Activated naive CD4-positive, alpha-beta T cell treated with anti-CD3 and anti-CD28 coated beads for 36 hours (primary cell): ENCODE results near the gene SLC16A5. TPM values are rescaled to one million over a fixed set of nuclear protein-coding genes. Genes with fewer than 3 reads are reported as not detected.
"Not testable (repeated sequence)": the region's sequence is repeated elsewhere in the genome, so short reads cannot be mapped to it uniquely, and the experiment has no call there.

Experiments
- CTCF ChIA-PET: fragments of 350-600 bp; sonication (Branson Sonifier 250); formaldehyde crosslinking; loops from one replicate; lab custom pipeline; 2021; ENCODE audit warnings: antibody characterized with exemption; lab: Charles Lee
- DNase-seq: peaks from one replicate; pipeline ENCODE4 v3.0.0-alpha.2; 2020
- H3K27ac Mint-ChIP-seq: one replicate; pipeline ENCODE4 v1.8.0; 2021; ENCODE audit warnings: mild to moderate bottlenecking, mixed read lengths
- H3K27me3 Mint-ChIP-seq: one replicate; pipeline ENCODE4 v1.8.0; 2021; ENCODE audit warnings: low read depth, mixed read lengths
- H3K36me3 Mint-ChIP-seq: one replicate; pipeline ENCODE4 v1.8.0; 2021; ENCODE audit warnings: low read depth, mixed read lengths
- H3K4me1 Mint-ChIP-seq: one replicate; pipeline ENCODE4 v1.8.0; 2021; ENCODE audit warnings: low read depth, mixed read lengths
- H3K4me3 Mint-ChIP-seq: one replicate; pipeline ENCODE4 v1.8.0; 2021; ENCODE audit warnings: mild to moderate bottlenecking, moderate library complexity, mixed read lengths
- H3K9me3 Mint-ChIP-seq: one replicate; pipeline ENCODE4 v1.8.0; 2021; ENCODE audit warnings: mixed read lengths
- intact Hi-C: fragments of 100-400 bp; cut with micrococcal nuclease; formaldehyde crosslinking; loops from one replicate; pipeline ENCODE4 v1.15.1; 2023
- total RNA-seq, 2 experiments: library from RNA; stranded (reverse); gene quantifications; one replicate each; pipeline ENCODE4 v1.2.3, GENCODE V29; 2021

Gene SLC16A5
- total RNA-seq, 2 experiments from 2014 or later = 2.5 to 3.1 TPM

DNA sequence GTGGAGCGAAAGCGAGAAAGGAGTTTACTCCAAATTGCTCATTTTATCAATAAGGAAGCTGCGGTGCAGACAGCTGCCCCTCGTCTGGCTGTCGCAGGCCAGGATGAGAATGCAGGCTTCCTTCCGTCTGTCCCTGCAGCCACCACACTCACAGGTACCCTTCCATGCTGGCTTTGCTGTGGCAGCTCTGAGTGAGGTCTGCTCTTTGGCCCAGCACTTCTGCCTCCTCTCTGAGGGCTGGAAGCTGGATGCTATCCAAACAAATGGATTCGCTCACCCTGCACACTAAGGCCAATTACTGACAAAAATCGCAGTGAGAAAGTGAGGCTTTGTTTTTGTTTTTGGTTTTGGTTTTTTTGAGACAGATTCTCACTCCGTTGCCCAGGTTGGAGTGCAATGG, 29.0 kb downstream of the SLC16A5 start:
- no peak overlapping the region for H3K4me3 Mint-ChIP-seq
- no peaks in the 10 kb centered on the region for H3K27me3 Mint-ChIP-seq
- H3K4me1 Mint-ChIP-seq = peaks cover 22% of the 10 kb centered on the region
- peaks cover 5% of the 10 kb centered on the region for H3K36me3 Mint-ChIP-seq
- intact Hi-C loops = loop anchor here (10.0 kb wide), 1 partner anchor 288 kb away; the partner anchor contains the start of gene GRB2
- H3K9me3 Mint-ChIP-seq = no peaks in the 10 kb centered on the region
- H3K27ac Mint-ChIP-seq = no peak overlapping the region
- CTCF ChIA-PET = interaction anchor here (0.5 to 11.9 kb wide), 6 partner anchors 11 to 86 kb away, joined by 3 to 195 read pairs (median 4); partner anchors contain the start of genes NT5C and NUP85
- DNase-seq = no peak

DNA sequence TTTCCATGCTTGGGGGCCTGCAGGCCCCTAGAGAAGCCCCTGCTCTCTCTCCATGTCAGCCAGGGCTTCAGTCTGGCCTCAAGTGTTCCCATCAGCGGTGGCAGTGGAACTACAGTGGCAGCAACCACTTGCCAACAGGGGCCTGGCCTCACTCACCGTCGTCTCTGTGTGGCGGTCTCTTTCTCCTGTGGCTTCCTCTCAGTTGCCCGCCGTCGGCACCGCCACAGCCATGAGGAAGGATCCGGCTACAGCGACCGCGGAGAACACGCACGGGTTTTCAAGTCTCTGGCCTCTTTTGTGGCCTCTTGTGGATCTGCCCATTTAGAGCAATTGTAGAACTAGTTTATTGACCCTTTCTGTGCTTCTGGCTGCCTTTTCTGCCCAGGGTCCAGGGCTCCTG, 30.6 kb downstream of the SLC16A5 start:
- Mint-ChIP-seq H3K36me3 (peaks cover 5% of the 10 kb centered on the region), H3K9me3 (no peaks in the 10 kb centered on the region), H3K27ac (no peak overlapping the region), H3K4me3 (no peak overlapping the region), H3K4me1 (peaks cover 17% of the 10 kb centered on the region), H3K27me3 (no peaks in the 10 kb centered on the region)
- no peak for DNase-seq
- CTCF ChIA-PET = interaction anchor here (0.6 to 11.9 kb wide), 3 partner anchors 10 to 106 kb away, joined by 3 to 195 read pairs (median 179); partner anchors contain the start of genes NT5C and NUP85
- intact Hi-C loops = loop anchor here (10.0 kb wide), 1 partner anchor 286 kb away; the partner anchor contains the start of gene GRB2

DNA sequence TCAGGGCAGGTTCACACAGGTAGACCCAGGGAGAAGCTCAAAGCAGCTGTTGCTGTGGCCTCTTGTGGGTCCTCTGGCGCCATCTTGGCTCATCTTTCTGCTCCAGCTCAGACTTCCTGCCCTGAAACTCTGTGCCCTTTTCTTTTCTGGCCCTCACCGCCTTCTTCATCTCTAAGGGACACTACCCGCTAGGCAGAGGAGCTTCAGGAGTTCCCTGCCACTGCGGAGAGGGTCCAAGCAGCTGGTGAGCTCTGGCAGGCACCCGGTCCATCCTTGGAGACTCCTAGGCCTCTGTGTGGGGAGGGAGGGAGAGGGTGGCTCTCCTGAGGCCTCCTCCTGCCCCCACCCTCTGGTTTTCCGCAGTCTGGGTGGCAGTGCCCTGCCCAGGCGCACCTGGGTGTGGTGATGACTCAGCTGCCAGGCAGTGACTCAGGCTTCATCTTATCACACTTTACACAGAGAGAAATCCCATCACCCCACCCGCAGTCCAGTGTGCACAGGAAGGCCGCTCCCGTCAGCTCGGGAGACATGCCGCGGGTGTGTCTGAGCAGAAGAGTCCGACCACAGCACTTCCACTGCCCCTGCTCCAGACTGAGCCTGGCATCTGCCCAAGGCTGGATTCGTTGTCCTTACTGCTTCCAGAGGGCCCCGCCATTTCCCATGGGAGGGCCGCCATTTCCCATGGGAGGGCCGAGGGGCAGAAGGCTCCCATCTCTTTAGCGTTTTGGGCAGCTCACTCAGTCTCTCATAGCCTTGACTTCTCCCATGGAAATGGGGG, 36.5 kb downstream of the SLC16A5 start:
- Mint-ChIP-seq H3K27me3 (no peaks in the 10 kb centered on the region), H3K36me3 (peaks cover 2% of the 10 kb centered on the region), H3K4me3 (peak overlapping the region; percentile 32), H3K27ac (peak overlapping the region; percentile 84), H3K4me1 (peaks cover 24% of the 10 kb centered on the region), H3K9me3 (no peaks in the 10 kb centered on the region)
- DNase-seq = peak; percentile 85
- CTCF ChIA-PET = interaction anchor here (0.7 to 14.5 kb wide), 5 partner anchors 8 to 134 kb away, joined by 3 to 195 read pairs (median 4); no protein-coding TSS in a partner anchor
- intact Hi-C loops = loop anchor here (1.0 kb wide), 1 partner anchor 10 kb away; no protein-coding TSS in a partner anchor

DNA sequence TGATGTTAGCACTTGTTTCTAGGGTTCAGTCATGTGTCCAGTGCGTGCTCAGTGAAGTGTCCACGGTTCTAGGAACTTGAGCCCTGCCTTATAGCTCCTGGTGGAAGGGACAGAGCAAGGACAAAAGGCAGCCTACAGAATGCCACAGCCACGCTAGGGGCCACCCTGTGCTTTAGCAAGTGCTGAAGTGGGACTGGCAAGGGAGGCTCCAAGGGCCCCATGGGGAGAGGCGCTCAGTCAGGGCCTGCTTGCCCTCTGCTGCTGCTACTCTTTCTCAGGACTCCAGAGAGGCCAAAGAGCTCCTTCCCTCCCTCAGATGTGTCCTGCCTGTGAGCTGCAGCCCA, 37.0 kb downstream of the SLC16A5 start:
- intact Hi-C loops = loop anchor here (1.0 kb wide), 1 partner anchor 10 kb away; no protein-coding TSS in a partner anchor
- peaks cover 5% of the 10 kb centered on the region for H3K36me3 Mint-ChIP-seq
- peaks cover 27% of the 10 kb centered on the region for H3K4me1 Mint-ChIP-seq
- no peak overlapping the region for H3K4me3 Mint-ChIP-seq
- no peaks in the 10 kb centered on the region for H3K27me3 Mint-ChIP-seq
- peak overlapping the region; percentile 46 for H3K27ac Mint-ChIP-seq
- CTCF ChIA-PET = interaction anchor here (1.8 to 14.5 kb wide), 2 partner anchors 8 to 9 kb away, joined by 4 to 195 read pairs; no protein-coding TSS in a partner anchor
- H3K9me3 Mint-ChIP-seq = no peaks in the 10 kb centered on the region
- DNase-seq = no peak

DNA sequence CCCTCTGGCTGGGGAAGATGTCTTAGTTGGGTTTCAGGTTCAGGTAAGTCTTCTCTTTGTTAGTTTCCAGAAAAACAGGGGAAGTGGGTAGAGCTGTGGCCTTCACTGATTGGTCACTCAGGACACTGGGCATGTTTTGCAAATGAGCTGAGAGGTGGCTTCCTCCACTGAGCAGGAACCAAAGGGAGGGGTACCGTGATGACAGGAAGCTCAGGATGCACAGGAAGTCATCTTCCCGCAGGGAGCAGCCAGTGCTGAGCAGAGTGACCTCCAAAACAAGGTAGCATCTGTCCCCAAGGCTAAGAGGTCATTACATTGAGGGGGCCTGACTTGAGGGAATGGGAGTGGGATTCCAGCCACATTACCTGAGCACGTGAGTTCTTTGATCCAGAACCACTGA, 38.2 kb downstream of the SLC16A5 start:
- no peaks in the 10 kb centered on the region for H3K9me3 Mint-ChIP-seq
- peaks cover 6% of the 10 kb centered on the region for H3K36me3 Mint-ChIP-seq
- peak overlapping the region; percentile 58 for H3K27ac Mint-ChIP-seq
- peaks cover 32% of the 10 kb centered on the region for H3K4me1 Mint-ChIP-seq
- CTCF ChIA-PET = interaction anchor here (14.5 kb wide), 1 partner anchor 10 kb away, joined by 195 read pairs; no protein-coding TSS in a partner anchor
- no peaks in the 10 kb centered on the region for H3K27me3 Mint-ChIP-seq
- intact Hi-C loops = no loop called here
- DNase-seq = no peak
- H3K4me3 Mint-ChIP-seq = no peak overlapping the region

DNA sequence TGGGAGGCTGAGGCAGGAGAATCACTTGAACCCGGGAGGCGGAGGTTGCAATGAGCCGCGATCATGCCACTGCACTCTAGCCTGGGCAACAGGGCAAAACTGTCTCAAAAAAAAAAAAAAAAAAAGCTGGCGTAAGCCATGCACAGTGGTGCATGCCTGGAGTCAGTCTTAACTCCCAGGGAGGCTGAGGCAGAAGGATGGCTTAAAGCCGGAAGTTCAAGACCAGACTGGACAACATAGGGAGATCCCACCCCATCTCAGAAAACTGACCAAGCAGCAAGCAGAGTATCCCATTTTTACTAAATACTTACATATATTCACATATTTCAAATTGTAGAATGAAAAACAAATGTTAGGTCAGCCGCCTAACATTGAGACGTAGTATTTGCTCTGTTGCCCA, 39.2 kb downstream of the SLC16A5 start:
- no peak for DNase-seq
- Mint-ChIP-seq H3K27ac (no peak overlapping the region), H3K4me3 (no peak overlapping the region), H3K27me3 (no peaks in the 10 kb centered on the region), H3K9me3 (no peaks in the 10 kb centered on the region), H3K36me3 (peaks cover 6% of the 10 kb centered on the region), H3K4me1 (peaks cover 34% of the 10 kb centered on the region)
- CTCF ChIA-PET = interaction anchor here (0.7 to 14.5 kb wide), 2 partner anchors 11 to 30 kb away, joined by 4 to 195 read pairs; no protein-coding TSS in a partner anchor
- intact Hi-C loops = no loop called here

DNA sequence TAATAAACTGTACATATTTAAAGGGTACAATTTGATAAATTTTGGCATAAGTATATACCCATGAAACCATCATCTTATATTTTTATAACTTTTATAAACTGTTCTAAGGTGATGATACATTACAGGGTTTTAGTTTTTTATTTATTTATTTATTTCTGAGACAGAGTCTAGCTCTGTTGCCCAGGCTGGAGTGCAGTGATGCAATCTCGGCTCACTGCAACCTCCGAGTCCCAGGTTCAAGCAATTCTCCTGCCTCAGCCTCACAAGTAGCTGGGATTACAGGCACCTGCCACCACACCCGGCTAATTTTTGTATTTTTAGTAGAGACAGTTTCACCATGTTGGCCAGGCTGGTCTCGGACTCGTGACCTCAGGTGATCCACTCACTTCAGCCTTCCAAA, 40.2 kb downstream of the SLC16A5 start:
- intact Hi-C loops, DNase-seq, H3K27ac Mint-ChIP-seq, H3K27me3 Mint-ChIP-seq, H3K9me3 Mint-ChIP-seq, H3K4me3 Mint-ChIP-seq, H3K36me3 Mint-ChIP-seq: not testable (repeated sequence)
- peaks cover 40% of the 10 kb centered on the region for H3K4me1 Mint-ChIP-seq
- CTCF ChIA-PET = interaction anchor here (14.5 kb wide), 1 partner anchor 12 kb away, joined by 195 read pairs; no protein-coding TSS in a partner anchor

DNA sequence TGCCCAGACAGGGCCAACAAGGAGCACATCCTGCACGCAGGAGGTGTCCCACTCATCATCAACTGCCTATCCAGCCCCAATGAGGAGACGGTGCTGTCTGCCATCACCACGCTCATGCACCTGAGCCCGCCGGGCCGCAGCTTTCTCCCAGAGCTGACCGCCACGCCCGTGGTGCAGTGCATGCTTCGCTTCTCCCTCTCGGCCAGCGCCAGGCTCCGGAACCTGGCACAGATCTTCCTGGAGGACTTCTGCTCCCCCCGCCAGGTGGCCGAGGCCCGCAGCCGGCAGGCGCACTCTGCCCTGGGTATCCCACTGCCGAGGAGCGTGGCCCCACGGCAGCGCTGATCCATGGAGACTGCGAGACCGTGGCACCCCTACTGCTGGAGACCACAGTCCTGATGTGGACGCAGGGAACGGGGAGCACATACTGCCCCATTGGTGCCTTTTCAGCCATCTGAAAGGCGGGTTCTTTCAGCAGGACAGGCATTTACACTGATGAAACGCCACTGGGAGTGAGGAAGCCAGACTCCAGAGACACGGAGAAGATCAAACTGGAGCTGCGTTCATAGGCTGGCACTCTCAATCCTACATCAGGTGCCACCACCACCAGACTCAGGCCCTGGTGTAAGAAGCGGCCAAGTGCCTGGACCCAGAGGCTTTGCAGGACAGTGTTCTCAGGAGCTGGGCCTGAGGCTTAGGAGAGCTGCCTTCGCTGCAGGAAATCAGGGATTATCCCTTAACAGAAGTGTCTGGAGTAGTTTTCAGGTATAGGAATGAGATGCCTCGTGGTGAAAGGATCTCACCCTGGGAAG, 41.1 kb downstream of the SLC16A5 start:
- DNase-seq = no peak
- intact Hi-C loops = no loop called here
- CTCF ChIA-PET = interaction anchor here (14.5 kb wide), 1 partner anchor 13 kb away, joined by 195 read pairs; no protein-coding TSS in a partner anchor
- Mint-ChIP-seq H3K27ac (no peak overlapping the region), H3K9me3 (no peaks in the 10 kb centered on the region), H3K36me3 (peaks cover 6% of the 10 kb centered on the region), H3K4me1 (peaks cover 38% of the 10 kb centered on the region), H3K4me3 (no peak overlapping the region), H3K27me3 (no peaks in the 10 kb centered on the region)

DNA sequence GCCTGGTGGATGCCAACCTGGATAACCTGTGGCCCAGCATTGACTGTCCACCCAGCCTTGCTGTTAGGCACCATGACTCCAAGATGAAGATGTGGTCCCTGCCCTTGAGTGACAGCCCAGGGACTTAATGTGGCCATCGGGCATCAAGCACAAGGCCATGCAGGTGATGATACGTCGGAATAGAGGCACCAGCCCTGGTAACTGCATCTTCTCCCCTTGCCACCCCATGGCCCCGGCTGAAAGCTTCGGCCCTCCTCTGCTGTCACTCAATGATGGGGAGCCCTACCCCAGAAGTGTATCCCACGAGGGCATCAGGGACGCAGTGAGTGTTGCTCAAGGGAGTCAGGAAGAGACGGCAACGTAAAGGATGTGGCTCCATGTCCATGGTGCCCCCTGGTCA, 41.8 kb downstream of the SLC16A5 start:
- H3K36me3 Mint-ChIP-seq = peaks cover 6% of the 10 kb centered on the region
- no peaks in the 10 kb centered on the region for H3K9me3 Mint-ChIP-seq
- DNase-seq = no peak
- no peak overlapping the region for H3K27ac Mint-ChIP-seq
- peak overlapping the region; percentile 36 for H3K4me3 Mint-ChIP-seq
- intact Hi-C loops = no loop called here
- peaks cover 31% of the 10 kb centered on the region for H3K4me1 Mint-ChIP-seq
- CTCF ChIA-PET = interaction anchor here (0.8 to 14.5 kb wide), 6 partner anchors 13 to 71 kb away, joined by 3 to 195 read pairs (median 6); no protein-coding TSS in a partner anchor
- H3K27me3 Mint-ChIP-seq = no peaks in the 10 kb centered on the region

DNA sequence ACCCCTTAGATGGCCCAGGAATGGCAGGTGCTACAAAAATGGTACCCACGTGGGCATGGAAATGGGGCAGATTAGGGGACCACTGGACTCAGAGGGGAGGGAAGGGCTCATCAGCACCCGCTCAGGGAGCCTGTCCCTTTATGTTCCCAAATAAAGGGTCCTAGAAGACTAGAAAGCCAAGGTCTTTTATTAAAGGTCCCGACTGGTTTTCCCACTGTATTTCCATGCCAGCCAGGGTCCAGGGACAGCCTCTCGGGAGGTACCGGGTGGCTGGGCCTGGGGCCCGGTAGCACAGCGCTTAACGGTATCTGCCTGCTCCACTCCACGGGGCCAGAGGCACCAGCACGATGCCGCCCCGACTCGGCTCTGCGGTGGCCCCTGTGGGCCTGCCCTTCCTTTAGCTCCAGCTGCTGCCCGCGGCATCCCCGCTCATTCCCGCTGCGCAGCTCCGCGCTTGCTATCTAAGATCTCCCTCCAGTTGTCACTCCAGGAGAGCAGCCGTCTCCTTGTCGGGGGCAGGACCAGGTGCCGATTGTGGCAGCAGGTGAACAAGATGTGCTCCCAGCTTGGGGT, 42.4 kb downstream of the SLC16A5 start:
- peak overlapping the region; percentile 85 for H3K27ac Mint-ChIP-seq
- no peaks in the 10 kb centered on the region for H3K27me3 Mint-ChIP-seq
- H3K9me3 Mint-ChIP-seq = no peaks in the 10 kb centered on the region
- H3K4me1 Mint-ChIP-seq = peaks cover 26% of the 10 kb centered on the region
- peaks cover 5% of the 10 kb centered on the region for H3K36me3 Mint-ChIP-seq
- H3K4me3 Mint-ChIP-seq = peak overlapping the region; percentile 85
- intact Hi-C loops = loop anchor here (1.0 to 5.0 kb wide), 5 partner anchors 16 to 169 kb away; partner anchors contain the start of gene SUMO2
- CTCF ChIA-PET = interaction anchor here (0.7 to 14.5 kb wide), 12 partner anchors 14 to 118 kb away, joined by 3 to 195 read pairs (median 4); partner anchors contain the start of gene MRPL58
- no peak for DNase-seq

DNA sequence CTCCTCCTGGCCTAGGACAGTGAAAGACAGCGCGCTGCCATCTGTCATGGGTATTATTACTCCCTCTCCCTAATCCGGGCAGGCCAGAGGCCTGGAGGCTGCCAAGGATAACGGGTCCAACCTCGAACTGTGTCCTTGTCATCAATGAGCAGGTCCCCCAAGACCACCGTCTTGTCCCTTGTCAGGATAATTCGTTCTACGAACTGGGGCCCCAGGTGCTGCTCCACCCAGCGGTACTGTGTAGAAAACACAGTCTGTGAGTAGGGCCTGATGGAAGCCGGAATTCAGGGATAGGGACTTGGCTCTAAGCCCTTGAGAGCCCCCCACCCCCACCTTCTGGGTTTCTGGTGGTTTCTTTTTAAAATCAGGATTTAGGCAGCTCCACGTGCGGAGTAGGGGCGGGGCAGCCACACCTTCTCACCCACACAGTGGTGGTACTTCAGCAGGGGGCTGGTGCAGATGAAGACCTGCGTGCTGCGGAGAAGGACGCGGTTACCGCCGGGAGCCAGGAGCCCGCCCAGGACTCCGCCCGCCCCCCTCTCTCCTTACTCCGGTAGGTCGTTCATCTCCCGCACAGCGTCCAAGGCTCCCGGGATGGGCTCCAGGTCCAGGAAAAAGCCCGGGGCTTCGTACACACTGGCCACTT, 43.0 kb downstream of the SLC16A5 start:
- peak overlapping the region; percentile 85 for H3K27ac Mint-ChIP-seq
- DNase-seq = peak; percentile 66
- intact Hi-C loops = loop anchor here (1.0 to 5.0 kb wide), 6 partner anchors 16 to 169 kb away; partner anchors contain the start of genes JPT1 and SUMO2

More for the DNA sequence above, 43.0 kb downstream of the SLC16A5 start:
- CTCF ChIA-PET = interaction anchor here (0.6 to 14.5 kb wide), 21 partner anchors 14 to 726 kb away, joined by 3 to 195 read pairs (median 3); partner anchors contain the start of gene MRPL58
- Mint-ChIP-seq H3K4me1 (peaks cover 23% of the 10 kb centered on the region), H3K4me3 (peak overlapping the region; percentile 85), H3K27me3 (no peaks in the 10 kb centered on the region), H3K9me3 (no peaks in the 10 kb centered on the region), H3K36me3 (peaks cover 5% of the 10 kb centered on the region)
